Activated T-helper 1 cell treated with Interleukin-2 at 50 U/mL for 16 hours (primary cell): ENCODE data around the gene DCLRE1B.
A peak's percentile ranks its signal among the peaks of the same experiment; 100 is the strongest.

Experiments
- DNase-seq: peaks from one replicate; pipeline ENCODE4 v3.0.0-alpha.2; 2020; ENCODE audit warnings: low read depth

DCLRE1B gene

DNA sequence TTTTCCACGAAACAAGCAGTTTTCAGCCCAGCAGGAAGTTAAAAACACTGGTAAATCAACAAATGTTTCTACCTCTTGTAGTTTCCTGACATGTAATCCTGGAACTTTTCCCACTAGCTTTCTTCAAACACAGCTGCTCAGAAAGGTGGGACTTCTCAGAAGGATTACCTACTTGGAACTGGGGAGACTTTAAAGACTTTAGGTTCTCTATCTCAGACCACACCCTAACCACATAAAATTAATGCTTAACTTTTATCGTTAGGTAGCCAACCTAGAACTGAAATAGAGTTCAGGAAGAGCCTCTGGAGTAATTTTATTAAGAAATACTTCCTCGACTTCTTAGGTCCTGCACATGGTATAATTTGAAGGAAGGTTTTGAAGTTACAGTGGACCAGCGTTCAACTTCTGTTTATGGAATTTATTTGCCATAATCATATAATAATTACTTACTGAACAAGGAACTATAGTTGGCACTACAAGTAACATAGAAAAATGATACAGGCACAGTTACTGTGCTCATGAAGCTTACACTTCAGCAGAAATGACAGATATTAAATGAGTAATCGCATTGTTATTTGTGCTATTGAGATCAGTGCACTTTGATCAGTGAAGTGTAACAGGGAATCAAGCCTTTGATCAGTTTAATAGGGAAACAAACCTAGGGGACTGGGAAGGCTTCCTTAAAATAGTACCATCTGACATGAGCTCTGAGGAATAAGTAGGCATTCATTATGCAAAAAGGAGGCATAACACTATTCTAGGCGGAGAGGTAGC lies 17.5 kb upstream of the DCLRE1B start, which contains the start of gene BCL2L15:
BCL2L15 (minus strand) TSS at position 180 of the 774 bp plus-strand sequence. CDS start 206 bp downstream, outside the sequence.
- no peak for DNase-seq

DNA sequence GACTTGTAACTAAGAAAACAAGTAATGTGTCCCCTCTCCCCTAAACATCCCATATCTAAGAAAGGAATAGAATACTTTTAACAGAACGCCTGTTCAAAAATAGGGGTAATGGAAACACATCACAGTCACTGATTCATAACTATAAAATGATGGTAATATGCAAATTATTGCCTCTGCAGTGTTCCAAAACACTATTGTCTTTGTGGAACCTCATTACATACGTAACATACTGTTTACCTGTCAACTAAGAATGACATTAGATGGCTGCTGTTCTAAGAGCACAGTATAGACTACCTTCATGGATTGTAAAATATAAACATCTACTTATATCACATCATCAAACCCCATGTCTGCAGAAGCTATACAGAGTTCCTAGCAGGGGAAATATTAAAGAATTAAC lies 14.3 kb upstream of the DCLRE1B start:
- no peak for DNase-seq

DNA sequence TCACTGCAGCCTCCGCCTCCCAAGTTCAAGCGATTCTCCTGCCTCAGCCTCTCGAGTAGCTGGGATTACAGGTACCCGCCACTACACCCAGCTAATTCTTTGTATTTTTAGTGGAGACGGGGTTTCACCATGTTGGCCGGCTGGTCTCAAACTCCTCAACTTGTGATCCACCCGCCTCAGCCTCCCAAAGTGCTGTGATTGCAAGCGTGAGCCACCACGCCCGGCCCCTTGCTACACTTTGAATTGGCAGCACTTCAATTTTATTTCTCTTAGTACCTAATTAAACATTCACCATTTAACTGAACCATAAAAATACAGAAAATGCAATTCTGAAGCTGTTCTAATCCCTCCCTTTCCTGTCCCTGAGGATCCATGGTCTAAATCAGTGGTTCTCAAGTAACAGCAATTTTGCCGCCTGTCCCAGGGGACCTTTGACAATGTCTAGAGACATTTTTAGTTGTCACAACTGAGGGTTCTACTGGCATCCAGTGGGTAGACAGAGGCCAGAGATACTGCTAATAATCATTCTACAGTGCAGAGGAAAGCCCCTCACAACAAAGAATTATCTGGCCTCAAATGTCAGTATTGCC lies 13.4 kb upstream of the DCLRE1B start:
- no peak for DNase-seq

DNA sequence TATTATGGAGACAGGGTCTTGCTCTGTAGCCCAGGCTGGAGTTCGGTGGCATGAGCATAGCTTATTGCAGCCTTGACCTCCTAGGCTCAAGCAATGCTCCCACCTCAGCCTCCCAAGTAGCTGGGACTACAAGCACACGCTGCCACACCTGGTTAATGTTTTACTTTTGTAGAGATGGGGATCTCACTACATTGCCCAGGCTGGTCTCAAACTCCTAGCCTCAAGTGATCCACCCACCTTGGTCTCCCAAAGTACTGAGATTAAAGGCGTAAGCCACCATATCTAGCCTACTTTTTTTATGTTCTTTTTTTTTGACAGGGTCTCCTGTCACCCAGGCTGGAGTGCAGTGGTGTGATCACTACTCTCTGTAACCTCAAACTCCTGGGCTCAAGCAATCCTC lies 11.9 kb upstream of the DCLRE1B start:
- DNase-seq, result no peak

DNA sequence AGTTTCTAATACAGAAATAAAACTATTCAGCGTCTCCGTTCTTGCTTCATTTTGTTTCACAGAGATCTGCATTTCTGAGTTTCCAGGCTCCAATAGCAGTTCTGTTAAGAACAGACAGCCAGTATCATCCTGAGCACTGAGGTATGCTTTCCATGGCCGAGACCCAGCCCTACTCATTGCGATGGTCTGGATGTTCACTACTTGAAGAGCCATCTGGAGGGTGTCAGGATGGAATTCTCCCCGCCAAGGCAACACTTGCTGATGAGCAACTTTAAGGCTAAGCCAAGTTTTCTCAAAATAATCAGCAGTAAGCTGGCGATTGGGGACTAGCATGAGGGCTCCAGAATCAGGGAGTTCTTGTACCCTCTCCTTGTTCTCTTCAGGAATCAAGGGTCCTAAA lies 10.0 kb upstream of the DCLRE1B start:
- DNase-seq, result no peak

DNA sequence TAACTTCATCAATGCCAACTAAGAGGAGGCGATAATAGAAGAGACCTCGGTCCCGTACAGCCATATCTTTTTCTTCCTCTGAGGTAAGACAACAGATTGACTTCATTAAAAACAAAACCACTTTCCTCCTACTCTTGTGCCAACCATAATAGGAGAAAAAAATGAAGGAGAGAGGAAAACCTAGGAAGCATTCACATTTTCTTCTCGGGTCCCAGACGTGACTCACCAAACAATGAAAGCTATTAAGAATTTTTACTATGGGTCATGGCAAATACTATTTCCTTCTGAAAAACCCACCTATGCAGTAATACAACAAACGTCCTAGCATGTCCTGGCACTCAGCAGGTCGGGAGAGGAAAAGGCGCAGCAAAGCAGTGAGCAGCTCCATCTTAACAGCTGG lies 9.2 kb upstream of the DCLRE1B start:
- no peak for DNase-seq

DNA sequence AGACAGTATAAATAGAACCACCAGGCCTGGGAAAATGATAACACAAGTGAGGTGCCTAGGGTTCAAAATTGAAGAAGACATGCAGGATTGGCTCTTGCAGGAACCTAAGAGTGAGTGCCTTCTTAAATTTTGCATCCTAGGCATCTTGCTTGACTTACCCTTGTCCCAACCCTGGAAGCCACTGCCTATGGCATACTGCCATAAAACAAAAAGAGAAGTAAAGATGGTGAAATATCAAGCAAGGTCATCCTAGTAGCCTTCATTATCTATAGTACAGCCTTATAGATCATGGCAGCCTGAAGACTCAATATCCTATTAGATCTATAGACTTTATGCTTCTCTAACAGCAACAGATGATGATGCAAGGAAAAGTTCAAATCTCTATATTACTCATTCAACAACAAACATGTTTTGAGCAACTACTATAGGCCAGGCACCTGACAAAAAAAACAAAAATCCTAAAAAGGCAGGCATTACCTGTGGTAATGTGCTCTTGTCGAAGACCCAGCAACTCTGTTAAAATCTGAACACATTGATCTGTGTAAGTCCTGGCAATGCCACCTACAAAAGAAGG lies 6.8 kb upstream of the DCLRE1B start:
- DNase-seq, result no peak

DNA sequence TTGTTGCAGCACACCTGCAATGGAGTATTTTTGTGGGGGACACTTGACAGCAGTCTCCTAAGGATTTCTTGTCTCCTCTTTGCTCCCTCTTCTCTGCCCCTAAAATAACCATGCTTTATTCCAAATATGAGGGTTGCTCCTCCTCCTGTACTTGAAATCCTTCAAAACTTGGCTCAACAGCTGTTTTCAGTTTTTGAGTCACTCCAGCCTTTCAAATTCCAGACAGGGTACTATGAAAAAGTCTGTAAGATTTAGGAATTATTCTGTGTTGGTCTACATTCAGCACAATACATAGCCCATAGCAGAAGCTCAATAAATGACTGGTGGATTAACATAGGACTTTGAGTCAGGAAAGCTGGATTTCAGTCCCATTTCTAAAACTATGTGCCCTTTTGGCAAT lies 6.0 kb upstream of the DCLRE1B start:
- no peak for DNase-seq

DNA sequence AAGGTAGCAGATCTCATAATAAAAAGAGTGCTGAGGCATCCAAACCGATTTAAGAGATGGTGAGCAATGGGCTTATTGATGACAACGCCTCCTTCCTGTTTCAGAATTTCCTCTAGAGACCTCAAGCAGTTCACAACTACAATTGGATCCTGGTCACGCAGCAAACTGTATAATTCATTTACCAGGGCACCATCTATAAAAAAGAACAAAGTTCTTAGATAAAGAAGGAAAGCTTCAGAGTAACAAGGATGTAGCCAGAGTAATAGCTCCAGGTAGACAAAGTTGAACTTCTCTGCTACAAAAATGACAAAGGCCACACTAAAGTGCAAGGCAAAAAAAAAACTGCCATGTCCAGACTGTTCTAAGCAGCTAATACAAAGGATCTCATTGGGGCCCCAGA lies 3.9 kb upstream of the DCLRE1B start:
- DNase-seq, result no peak

DNA sequence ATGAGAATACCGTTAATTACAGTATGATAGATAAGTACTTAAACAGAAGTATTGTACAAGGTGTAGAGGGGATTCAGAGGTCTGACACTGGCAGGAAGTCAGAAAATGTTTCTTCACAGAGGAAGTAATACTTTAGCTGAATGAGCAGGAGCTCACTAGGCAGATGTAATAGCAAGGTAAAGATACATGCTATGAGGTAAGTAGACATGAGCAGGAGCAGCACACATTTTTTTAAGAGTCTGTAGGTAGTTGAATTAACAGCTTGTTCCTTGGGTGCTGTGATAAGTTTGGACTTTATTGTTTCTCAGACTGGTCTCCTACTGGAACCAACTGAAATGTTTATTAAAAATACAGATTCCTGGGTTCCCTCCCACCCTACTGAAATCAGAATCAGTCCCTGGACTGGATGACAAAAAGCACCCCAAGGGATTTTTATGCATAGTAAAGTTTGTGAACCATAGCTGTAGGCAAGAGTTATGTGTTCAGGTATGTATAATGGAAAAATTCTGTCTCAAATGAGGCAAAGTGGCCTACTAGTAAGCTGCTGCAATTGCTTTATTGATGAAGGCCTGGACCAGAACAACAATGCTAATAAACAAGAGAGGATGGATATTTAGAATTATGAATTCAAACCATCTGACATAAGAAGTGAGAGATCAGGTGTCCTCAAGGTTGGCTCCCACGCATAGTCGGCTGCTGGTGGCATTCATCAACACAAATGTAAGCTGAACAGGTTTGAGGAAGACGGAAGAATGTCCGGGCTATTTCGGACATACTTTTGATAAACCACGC lies 1.4 kb upstream of the DCLRE1B start:
- no peak for DNase-seq

DNA sequence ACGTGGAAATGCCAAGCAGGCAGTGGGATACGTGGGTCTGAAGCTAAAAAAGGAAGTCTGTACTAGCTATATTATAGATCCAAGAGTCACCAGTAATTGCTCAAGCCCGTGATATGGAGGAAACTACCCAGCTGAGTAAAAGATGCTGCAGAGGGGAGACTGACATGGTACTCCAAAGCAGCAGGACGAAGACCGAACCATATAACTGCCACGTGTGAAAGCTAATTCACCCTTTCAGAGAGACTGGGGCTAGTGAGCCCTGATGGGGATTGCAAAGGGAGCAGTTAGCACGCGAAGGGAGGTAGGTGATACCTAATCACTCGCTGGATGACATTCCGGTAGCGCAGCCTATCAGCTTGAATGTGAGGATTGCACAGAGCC lies 843 bp upstream of the DCLRE1B start:
- no peak for DNase-seq

DNA sequence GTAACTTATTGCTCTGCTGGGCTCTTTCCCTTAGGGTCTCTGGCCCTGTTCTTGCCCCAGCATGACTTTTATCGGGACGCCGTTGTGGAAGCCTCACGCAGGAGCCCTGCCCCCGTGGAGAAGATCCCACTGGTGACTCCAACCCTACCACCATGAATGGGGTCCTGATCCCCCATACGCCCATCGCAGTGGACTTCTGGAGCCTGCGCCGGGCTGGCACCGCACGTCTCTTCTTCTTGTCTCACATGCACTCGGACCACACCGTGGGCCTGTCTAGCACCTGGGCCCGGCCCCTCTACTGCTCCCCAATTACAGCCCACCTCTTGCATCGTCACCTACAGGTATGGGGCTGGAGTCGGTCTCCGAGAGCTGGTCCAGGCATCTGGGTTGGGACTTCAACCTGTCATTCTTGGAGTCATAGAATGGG lies 322 bp downstream of the DCLRE1B start:
- peak; percentile 10 for DNase-seq

DNA sequence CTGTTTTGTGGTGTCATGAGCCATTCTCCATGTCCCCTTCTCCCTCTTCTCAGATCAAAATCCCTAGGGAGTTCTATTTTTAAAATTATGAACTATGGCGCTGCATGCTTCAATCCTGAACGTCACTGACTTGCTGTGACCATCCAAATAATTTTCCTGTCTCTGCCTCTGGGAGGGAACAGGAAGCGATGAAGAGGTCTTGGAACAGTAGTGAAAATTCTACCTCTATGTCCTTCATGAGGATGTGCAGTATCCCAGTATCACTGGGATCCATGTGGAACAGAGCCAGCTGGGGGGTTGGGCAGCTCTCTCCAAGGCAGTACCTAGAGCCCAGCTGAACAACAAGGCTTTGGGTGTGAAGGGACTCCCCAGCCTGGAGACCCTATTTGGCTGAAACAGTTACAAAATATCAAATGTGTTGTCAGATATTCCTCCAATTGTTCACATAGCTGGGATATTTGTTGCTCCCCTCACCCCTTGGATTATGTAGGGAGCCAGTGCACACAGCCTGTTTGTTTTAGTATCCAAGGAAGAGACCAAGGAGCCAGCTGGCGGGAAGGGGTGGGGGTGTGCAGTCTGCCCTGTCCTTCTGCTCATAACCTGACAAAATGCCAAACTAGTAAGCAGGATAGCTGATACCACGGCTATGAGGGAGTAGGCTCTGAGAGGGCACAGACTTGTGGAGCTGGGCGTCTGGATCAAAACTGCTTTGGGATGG lies 7.6 kb downstream of the DCLRE1B start:
- DNase-seq, result no peak

DNA sequence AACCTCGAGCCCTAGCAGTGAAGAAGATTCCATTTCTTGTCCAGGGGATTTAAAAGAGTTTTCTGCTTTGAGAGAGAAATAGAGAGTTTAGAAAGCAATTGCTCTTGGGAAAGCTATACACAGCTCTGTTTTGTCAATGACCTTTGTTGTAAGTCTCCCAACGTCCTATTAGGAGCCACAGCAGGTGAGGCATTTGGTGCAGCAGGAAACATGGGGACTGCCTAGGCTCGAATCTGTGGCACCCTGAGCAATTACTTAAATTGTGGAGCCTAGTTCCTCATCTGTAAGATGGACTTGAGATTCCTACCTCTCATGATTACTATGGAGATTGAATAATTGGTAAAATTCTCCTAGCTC lies 8.2 kb downstream of the DCLRE1B start:
- no peak for DNase-seq

DNA sequence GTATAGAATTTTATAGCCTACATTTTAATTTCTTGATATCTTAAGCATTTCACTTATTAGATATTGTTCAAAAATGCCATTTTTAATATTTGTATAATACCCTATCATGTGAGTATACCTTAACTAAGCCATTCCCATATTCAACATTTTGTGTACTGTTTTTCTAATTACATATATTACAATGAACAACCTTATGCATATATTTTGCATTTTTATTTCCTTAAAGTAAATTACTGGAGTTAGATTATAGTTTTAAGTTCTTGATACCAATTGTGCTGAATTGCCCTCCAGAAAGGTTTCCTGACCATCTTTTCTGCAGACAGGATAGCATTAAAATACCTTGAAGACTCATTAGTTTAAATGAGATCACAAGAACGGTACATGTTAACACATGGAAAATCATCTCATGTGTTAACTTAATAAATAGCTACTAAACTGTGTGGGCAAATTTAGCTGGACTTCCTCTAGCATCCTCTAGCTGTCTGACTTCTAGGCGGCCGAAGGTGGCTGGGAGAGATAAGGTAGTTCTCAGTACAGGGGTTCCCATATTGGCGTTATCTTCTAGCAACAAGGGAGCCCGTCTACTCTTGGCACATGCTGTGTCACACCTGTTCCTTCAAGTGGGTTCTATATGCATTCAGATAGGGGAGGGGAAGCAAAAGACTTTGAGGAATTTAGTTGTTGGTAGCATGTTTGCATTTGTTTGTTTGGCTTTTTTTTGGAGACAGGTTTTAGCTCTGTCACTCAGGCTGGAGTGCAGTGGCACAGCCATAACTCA lies 8.9 kb downstream of the DCLRE1B start:
- no peak for DNase-seq

DNA sequence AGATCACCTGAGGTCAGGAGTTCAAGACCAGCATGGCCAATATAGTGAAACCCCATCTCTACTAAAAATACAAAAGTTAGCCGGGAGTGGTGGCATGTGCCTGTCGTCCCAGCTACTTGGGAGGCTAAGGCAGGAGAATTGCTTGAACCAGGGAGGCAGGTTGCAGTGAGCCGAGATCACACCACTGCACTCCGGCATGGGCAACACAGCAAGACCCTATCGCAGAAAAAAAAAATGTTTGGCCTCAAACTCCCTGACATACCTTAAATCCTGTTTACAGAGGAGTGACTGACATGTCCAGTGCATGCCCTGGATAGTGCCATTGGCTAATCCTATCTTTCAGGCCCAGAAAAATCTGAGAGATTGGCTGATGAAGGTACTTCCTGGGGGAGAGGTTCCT lies 11.8 kb downstream of the DCLRE1B start:
- DNase-seq, result no peak

DNA sequence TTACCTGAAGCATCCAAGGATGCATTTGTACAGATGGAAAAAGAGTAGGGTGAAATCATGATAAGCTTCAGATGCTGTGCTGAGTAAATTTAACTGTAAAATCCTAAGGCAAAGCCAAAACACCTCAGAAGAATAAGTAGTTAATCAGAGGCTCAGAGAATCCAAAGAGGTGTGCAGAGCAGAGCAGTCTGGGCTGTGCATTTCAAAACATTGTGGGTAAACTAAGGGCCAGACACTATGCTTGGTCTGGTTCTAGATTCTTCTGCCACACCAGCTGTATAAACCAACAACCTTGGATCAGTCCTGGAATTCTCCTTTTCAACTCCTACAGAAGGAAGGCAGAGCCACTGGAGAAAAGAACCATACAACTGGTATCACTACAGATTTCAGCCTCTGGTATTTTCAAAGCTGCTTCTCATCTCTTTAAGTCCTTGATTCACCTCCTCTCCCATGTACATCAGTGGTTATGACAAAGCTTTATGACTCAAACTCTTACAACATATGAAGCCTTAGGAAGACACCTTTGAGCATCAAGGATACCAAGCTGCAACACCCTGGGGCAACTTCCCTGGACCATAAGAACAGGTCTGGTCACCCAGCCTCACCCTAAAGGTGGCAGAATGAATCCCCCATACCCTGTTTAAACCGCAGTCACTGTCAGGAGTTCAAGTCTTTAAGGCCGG lies 12.4 kb downstream of the DCLRE1B start:
- DNase-seq, result no peak

DNA sequence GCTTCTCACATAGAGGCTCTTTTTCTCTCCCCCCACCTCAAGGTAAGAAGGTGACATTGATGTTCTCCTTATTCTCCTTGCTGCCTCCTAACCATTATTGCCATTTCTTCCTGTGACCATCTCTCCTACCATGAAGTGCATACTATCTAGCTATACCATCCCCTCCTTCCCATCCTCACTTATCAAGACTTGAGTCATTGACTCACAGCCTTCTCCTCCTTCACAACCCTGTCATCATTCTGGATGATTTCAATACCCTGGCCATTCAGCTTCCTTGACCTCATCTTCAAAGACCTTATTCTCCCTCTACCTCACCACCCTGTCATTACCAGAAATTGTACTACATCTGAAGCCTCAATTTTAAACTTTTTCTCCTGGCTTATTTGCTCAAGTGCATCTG lies 13.1 kb downstream of the DCLRE1B start:
- no peak for DNase-seq

DNA sequence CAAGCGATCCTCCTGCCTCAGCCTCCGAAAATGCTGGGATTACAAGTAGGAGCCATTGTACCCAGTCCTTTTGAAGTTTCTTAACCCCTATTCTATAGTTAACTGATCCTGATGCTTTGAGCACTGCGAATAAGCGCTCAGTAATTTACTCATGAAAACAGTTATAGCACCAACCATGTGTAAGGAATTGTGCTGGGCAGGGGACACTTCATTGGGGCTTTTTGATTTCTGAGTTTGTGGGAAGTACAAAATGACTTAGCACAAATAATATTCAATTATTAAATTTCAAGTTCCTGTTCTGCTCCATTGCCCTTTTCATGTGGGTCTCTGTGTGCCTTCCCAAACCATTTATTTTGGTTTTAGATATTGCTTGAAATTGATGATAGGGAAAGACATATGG lies 17.8 kb downstream of the DCLRE1B start:
- no peak for DNase-seq

DNA sequence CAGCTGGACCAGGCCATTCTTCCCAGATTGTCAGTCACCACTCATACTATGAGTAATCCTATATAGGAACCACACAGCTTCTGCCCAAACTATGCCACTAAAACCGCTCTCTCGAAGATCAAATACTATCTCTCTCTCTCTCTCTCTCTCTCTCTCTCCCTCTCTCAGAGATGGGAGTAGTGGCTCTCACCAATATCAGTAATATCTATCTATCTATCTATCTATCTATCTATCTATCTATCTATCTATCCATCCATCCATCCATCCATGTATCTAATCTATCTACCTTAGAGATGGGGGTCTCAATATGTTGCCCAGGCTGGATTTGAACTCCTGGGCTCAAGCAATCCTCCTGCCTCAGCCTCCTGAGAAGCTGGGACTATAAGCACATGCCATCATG lies 19.3 kb downstream of the DCLRE1B start:
- DNase-seq, result no peak
